Measurements from ENCODE around the gene WFDC12. TPM values are rescaled to one million over a fixed set of nuclear protein-coding genes. Genes with fewer than 3 reads are reported as not detected.

The WFDC12 gene
- total RNA-seq, 1 donor from 2014 or later = not detected

GRCh38 chr20:45113865-45114264 lies 10.4 kb downstream of the WFDC12 start:
- H3K4me3 ChIP-seq = no peak overlapping the region
- H3K4me1 Mint-ChIP-seq = peaks cover 8% of the 10 kb centered on the region
- H3K9me3 Mint-ChIP-seq = no peaks in the 10 kb centered on the region
- no peak overlapping the region for H3K9ac ChIP-seq
- H3K4me2 ChIP-seq = no peak overlapping the region
- no peaks in the 10 kb centered on the region for H3K36me3 Mint-ChIP-seq
- no peaks in the 10 kb centered on the region for H3K79me2 ChIP-seq (ENCODE audit: low read depth)
- H3F3A ChIP-seq (ENCODE audit: low read depth) = no peaks in the 10 kb centered on the region
- H4K20me1 ChIP-seq (ENCODE audit: low read depth) = no peaks in the 10 kb centered on the region
- no peak overlapping the region for H2AFZ ChIP-seq (replicated peaks)
- TF ChIP-seq, protein P1, sequence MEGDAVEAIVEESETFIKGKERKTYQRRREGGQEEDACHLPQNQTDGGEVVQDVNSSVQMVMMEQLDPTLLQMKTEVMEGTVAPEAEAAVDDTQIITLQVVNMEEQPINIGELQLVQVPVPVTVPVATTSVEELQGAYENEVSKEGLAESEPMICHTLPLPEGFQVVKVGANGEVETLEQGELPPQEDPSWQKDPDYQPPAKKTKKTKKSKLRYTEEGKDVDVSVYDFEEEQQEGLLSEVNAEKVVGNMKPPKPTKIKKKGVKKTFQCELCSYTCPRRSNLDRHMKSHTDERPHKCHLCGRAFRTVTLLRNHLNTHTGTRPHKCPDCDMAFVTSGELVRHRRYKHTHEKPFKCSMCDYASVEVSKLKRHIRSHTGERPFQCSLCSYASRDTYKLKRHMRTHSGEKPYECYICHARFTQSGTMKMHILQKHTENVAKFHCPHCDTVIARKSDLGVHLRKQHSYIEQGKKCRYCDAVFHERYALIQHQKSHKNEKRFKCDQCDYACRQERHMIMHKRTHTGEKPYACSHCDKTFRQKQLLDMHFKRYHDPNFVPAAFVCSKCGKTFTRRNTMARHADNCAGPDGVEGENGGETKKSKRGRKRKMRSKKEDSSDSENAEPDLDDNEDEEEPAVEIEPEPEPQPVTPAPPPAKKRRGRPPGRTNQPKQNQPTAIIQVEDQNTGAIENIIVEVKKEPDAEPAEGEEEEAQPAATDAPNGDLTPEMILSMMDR (IDR thresholded peaks at IDR 0.05) = no peak
- no peak for TF ChIP-seq EZH2phosphoT487 (IDR thresholded peaks at IDR 0.05)
- TF ChIP-seq EZH2 (IDR thresholded peaks at IDR 0.05) = no peak
- H3K27ac ChIP-seq = no peak overlapping the region
- no peak overlapping the region for H3K27ac Mint-ChIP-seq
- H3K27me3 ChIP-seq = no peaks in the 10 kb centered on the region
- no peak for DNase-seq (ENCODE audit: low spot score)
- H3K4me1 ChIP-seq = no peaks in the 10 kb centered on the region
- peaks cover 2% of the 10 kb centered on the region for H3K27me3 Mint-ChIP-seq (ENCODE audit: insufficient read depth, low read depth)
- H3K36me3 ChIP-seq = no peaks in the 10 kb centered on the region
- H3K4me3 Mint-ChIP-seq = no peak overlapping the region
- no peaks in the 10 kb centered on the region for H3K9me3 ChIP-seq (ENCODE audit: low read depth)

DNA sequence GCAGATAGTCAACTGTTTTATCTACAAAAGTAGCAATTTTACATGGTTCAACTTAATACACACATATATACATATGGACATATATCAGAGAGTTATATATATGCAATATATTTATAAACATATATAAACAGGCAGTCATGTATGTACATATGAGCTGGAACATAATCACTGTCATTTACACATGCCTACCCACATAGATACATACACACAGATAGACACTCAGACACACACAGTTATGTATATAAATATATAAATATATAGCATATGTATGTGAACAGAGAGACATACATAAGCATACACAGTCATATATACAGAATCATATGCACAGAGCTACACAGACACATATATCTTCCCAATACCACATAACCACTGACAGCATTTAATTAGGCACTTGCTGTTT lies 11.5 kb downstream of the WFDC12 start:
- H3K36me3 ChIP-seq = no peaks in the 10 kb centered on the region
- Mint-ChIP-seq H3K4me3 (no peak overlapping the region), H3K27me3 (ENCODE audit: insufficient read depth, low read depth) (peaks cover 2% of the 10 kb centered on the region), H3K4me1 (peaks cover 8% of the 10 kb centered on the region), H3K9me3 (no peaks in the 10 kb centered on the region), H3K27ac (no peak overlapping the region), H3K36me3 (no peaks in the 10 kb centered on the region)
- H3K79me2 ChIP-seq (ENCODE audit: low read depth) = no peaks in the 10 kb centered on the region
- no peaks in the 10 kb centered on the region for H3K27me3 ChIP-seq
- no peak overlapping the region for H2AFZ ChIP-seq (replicated peaks)
- no peaks in the 10 kb centered on the region for H3K9me3 ChIP-seq (ENCODE audit: low read depth)
- TF ChIP-seq, protein P1 (IDR thresholded peaks at IDR 0.05) = no peak
- TF ChIP-seq EZH2phosphoT487 (IDR thresholded peaks at IDR 0.05) = no peak
- no peak for TF ChIP-seq EZH2 (IDR thresholded peaks at IDR 0.05)
- H3K27ac ChIP-seq = no peak overlapping the region
- H4K20me1 ChIP-seq (ENCODE audit: low read depth) = no peaks in the 10 kb centered on the region
- no peak for DNase-seq (ENCODE audit: low spot score)
- no peak overlapping the region for H3K9ac ChIP-seq
- no peak overlapping the region for H3K4me3 ChIP-seq
- H3K4me2 ChIP-seq = no peak overlapping the region
- H3F3A ChIP-seq (ENCODE audit: low read depth) = no peaks in the 10 kb centered on the region
- no peaks in the 10 kb centered on the region for H3K4me1 ChIP-seq

DNA sequence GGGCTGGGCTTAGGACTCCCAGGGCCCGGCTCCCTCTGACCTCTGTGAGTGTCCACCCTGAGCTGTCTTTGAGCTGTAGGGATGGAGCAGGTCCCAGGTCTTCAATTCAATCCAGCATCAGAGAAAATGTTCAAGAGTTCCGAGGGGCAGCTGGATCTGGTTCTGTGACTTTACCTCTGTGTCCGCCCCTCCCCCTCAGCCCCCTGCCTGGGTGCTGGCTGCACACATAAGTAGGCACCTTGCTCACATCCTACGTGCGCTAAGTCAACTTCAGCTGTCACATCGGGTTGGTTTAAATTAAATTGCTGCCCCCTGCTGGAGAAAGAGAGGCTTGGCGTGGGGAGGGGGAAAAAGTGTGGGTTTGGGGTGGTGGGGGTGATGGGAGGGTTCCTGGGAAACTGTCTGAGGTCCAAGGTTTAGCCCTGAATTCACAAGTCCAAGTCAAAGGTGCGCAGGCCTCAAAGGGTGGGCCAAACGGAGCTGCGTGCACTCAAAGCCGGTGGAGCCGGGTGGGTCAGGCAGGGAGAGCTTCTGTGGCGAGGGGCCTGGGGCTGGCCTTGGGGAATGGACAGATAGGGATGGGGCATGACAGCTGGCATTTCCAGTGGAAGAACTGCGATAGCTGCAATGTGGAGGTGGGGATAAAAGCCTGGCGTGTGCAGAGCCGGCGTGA lies 12.3 kb downstream of the WFDC12 start:
- H3K27ac ChIP-seq = no peak overlapping the region

More for the DNA sequence above, 12.3 kb downstream of the WFDC12 start:
- Histone ChIP-seq H3K79me2 (ENCODE audit: low read depth) (no peaks in the 10 kb centered on the region), H3K4me1 (no peaks in the 10 kb centered on the region), H2AFZ (replicated peaks) (no peak overlapping the region), H3K9ac (no peak overlapping the region), H3K36me3 (no peaks in the 10 kb centered on the region), H3K27me3 (no peaks in the 10 kb centered on the region), H3F3A (ENCODE audit: low read depth) (no peaks in the 10 kb centered on the region), H3K9me3 (ENCODE audit: low read depth) (no peaks in the 10 kb centered on the region), H4K20me1 (ENCODE audit: low read depth) (no peaks in the 10 kb centered on the region), H3K4me3 (no peak overlapping the region), H3K4me2 (no peak overlapping the region)
- DNase-seq (ENCODE audit: low spot score) = peak; percentile 66
- peaks cover 2% of the 10 kb centered on the region for H3K27me3 Mint-ChIP-seq (ENCODE audit: insufficient read depth, low read depth)
- no peak for TF ChIP-seq EZH2 (IDR thresholded peaks at IDR 0.05)
- TF ChIP-seq, protein P1 (IDR thresholded peaks at IDR 0.05) = peak; percentile 78
- no peaks in the 10 kb centered on the region for H3K36me3 Mint-ChIP-seq
- H3K4me1 Mint-ChIP-seq = peaks cover 8% of the 10 kb centered on the region
- H3K9me3 Mint-ChIP-seq = no peaks in the 10 kb centered on the region
- H3K4me3 Mint-ChIP-seq = no peak overlapping the region
- H3K27ac Mint-ChIP-seq = no peak overlapping the region

Measured in neural progenitor cell (in vitro differentiated cells).